GM23338 (cell line): ENCODE data around the gene SOS1. TPM values are rescaled to one million over a fixed set of nuclear protein-coding genes. Genes with fewer than 3 reads are reported as not detected.

Experiments
- CREB1 ChIP-seq: fragments of 250-450 bp; sonication (Bioruptor Pico); IDR thresholded peaks from 2 replicates; pipeline ENCODE4 v1.5.0; 2020; ENCODE audit warnings: low read depth, mild to moderate bottlenecking, moderate library complexity
- ETS1 ChIP-seq: IDR thresholded peaks from 2 replicates; pipeline ENCODE4 v1.6.1; 2016; ENCODE audit warnings: antibody characterized with exemption
- EZH2phosphoT487 ChIP-seq: fragments of 200-600 bp; sonication (generic); IDR thresholded peaks from one replicate; pipeline ENCODE4 v1.8.1; 2018; ENCODE audit warnings: antibody characterized with exemption; ENCODE audit not compliant: unreplicated experiment
- JUNB ChIP-seq: IDR thresholded peaks from one replicate; pipeline ENCODE4 v1.6.1; 2016; ENCODE audit warnings: antibody characterized with exemption; ENCODE audit not compliant: unreplicated experiment
- NANOG ChIP-seq: IDR thresholded peaks from 2 replicates; pipeline ENCODE4 v1.6.1; 2016; ENCODE audit warnings: antibody characterized with exemption, borderline replicate concordance
- POLR2AphosphoS5 ChIP-seq: IDR thresholded peaks from 2 replicates; pipeline ENCODE4 v1.6.1; 2016; ENCODE audit warnings: antibody characterized with exemption, low read depth
- REST ChIP-seq: IDR thresholded peaks from one replicate; pipeline ENCODE4 v1.6.1; 2018; ENCODE audit warnings: antibody characterized with exemption; ENCODE audit not compliant: unreplicated experiment
- ZNF114 ChIP-seq: fragments of 250-450 bp; sonication (Bioruptor Pico); IDR thresholded peaks from 2 replicates; pipeline ENCODE4 v1.5.0; 2020; ENCODE audit warnings: mild to moderate bottlenecking, moderate library complexity
- ZNF462 ChIP-seq: fragments of 250-450 bp; sonication (Bioruptor Pico); IDR thresholded peaks from 2 replicates; pipeline ENCODE4 v1.5.0; 2020; ENCODE audit warnings: mild to moderate bottlenecking, moderate library complexity
- polyA plus RNA-seq: library from polyadenylated mRNA; unstranded; fragments of >200 nt; fragmentation: Nextera tagmentation; extraction: Ambion mirVana; gene quantifications from 2 replicates; pipeline ENCODE4 v1.2.1, GENCODE V29; 2016
- total RNA-seq: library from RNA; depleted of rRNA; stranded (reverse); fragments of >200 nt; shearing (Covaris generic); gene quantifications from 2 replicates; pipeline ENCODE4 v1.2.3, GENCODE V29; 2014

The SOS1 gene
- total and polyA plus RNA-seq, 2 experiments from 2014 or later: 13.4 to 21.9 TPM

GRCh38 chr2:38957972-38958371 lies 162.9 kb downstream of the SOS1 start (continued):
- TF ChIP-seq ZNF462 (no peak), JUNB (no peak), ETS1 (no peak), POLR2AphosphoS5 (no peak), CREB1 (CRISPR knock-in tag) (no peak), EZH2phosphoT487 (no peak), REST (no peak), ZNF114 (no peak), NANOG (no peak)
